Muscle layer of duodenum (tissue), 2 donors: ENCODE data around the gene PLEKHO2.

Experiments used
- H3K27ac ChIP-seq: one replicate; pipeline ENCODE4 v1.7.0; 2013; ENCODE audit warnings: mild to moderate bottlenecking, low read length
- H3K27me3 ChIP-seq: one replicate; pipeline ENCODE4 v1.7.0; 2013; ENCODE audit warnings: low read depth, mild to moderate bottlenecking, control low read depth, low read length
- H3K36me3 ChIP-seq, 2 donors: one replicate each; pipeline ENCODE4 v1.7.0; 2013; ENCODE audit warnings: low read length in 2 of 2, control low read depth in 1 of 2, mild to moderate bottlenecking in 1 of 2; ENCODE audit not compliant: insufficient read depth in 2 of 2, control insufficient read depth in 1 of 2
- H3K4me1 ChIP-seq, 2 donors: one replicate each; pipeline ENCODE4 v1.7.0; 2013; ENCODE audit warnings: low read length in 2 of 2, mild to moderate bottlenecking in 2 of 2, control low read depth in 1 of 2, moderate library complexity in 1 of 2; ENCODE audit not compliant: insufficient read depth in 2 of 2, control insufficient read depth in 1 of 2
- H3K4me3 ChIP-seq, 2 donors: one replicate each; pipeline ENCODE4 v1.7.0; 2013; ENCODE audit warnings: low read length in 2 of 2, low read depth in 1 of 2, mild to moderate bottlenecking in 1 of 2
- H3K9me3 ChIP-seq, 2 donors: one replicate each; pipeline ENCODE4 v1.7.0; 2013; ENCODE audit warnings: low read length in 2 of 2, control low read depth in 1 of 2, mild to moderate bottlenecking in 1 of 2; ENCODE audit not compliant: control insufficient read depth in 1 of 2
- donor health status: healthy.

Gene PLEKHO2

GRCh38 chr15:64895285-64896065, 53.8 kb downstream of the PLEKHO2 start:
- Histone ChIP-seq H3K27me3 (no peaks in the 10 kb centered on the region), H3K4me3 (peak overlapping the region; percentile 33 to 62), H3K4me1 (peaks cover 18 to 38% of the 10 kb centered on the region in 2 donors), H3K9me3 (no peaks in the 10 kb centered on the region), H3K36me3 (no peaks in the 10 kb centered on the region), H3K27ac (peak overlapping the region; percentile 72)

DNA sequence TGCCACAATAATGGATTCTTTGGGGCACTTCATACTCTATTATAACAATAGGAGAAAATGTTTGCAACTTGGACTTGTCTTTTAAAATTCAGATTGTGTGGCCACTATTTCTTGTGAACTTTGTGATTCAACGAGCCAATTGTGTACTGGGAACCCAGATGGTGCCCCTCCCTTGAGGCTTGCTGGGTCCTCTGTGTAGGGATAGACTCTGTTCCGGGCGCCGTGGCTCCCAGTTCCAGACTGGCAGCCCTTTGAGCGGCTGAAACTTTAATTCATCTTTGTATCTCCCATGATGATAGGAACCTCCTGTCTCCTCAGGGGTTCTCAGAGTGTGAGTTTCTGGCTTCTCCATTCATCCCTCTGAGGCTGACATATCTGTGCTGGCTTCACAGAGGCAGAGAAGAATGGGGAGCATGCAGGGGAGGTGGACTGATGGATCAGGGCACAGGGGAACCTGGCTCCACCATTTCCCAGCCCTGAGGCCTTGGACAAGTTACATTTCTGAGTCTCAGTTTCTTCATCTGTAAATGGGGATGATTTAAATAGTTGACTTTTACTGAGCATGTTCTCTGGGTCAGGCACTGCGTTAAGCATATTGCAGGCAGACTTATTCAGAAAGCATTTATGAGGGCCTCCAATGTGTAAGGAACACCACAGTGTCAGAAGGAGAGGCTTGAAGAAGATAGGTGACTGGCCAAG, 54.8 kb downstream of the PLEKHO2 start:
- Histone ChIP-seq H3K27me3 (no peaks in the 10 kb centered on the region), H3K4me3 (no peak overlapping the region), H3K4me1 (peaks cover 18 to 38% of the 10 kb centered on the region in 2 donors), H3K36me3 (peaks cover 0 to 4% of the 10 kb centered on the region in 2 donors), H3K9me3 (peaks cover 0 to 6% of the 10 kb centered on the region in 2 donors), H3K27ac (peak overlapping the region; percentile 72)

DNA sequence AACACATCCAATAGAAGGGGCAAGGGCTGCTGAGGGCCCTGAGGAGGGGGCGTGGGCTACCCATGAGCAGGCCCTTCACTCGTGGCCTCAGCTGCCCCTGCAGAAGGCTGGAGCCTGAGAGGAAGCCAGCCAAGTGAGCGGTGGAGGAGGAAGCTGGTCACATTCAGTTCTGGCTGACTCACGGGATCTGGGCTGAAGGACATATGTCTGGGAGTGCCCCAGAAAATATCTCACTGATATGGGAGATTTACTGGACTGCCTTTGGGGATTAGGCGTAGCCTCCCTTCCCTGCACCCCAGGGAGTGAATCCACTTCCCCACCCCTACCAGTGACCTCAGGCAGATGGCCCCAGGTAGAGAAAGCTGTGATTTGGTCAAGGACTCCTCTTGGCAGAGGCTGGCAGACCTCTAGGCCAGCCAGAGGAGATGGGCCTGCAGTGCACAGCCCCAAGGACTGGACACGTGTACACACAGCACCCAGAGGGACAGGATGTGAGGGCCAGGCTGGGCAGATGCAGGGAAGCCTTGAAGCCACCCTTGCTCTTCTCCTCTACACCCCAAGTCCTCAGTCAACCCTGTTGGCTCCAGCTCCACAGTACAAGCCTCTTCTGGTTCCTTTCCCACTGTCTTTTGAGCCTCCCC, 55.8 kb downstream of the PLEKHO2 start:
- Histone ChIP-seq H3K4me1 (peaks cover 18 to 33% of the 10 kb centered on the region in 2 donors), H3K36me3 (peaks cover 0 to 4% of the 10 kb centered on the region in 2 donors), H3K4me3 (no peak overlapping the region), H3K9me3 (peaks cover 0 to 6% of the 10 kb centered on the region in 2 donors), H3K27ac (peak overlapping the region; percentile 72), H3K27me3 (no peaks in the 10 kb centered on the region)

DNA sequence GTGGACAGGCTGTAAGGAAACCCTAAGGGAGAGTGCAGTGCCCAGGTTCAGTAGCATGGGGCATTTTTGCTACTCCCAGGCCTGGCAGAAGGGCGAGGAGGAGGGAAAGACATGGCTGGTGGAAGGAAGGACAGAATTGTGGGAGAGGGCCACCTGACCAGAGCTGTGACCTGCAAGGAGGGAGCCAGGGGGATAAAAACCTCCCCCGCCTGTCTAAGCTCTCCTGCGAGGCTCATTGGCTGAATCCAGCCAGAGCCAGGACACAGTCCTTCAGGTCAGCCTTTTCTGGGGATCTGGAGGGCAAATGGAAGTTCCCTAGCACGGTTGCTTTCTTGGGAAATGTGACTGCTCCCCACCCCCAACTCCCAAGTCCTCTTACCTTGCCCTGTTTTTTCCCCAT, 56.7 kb downstream of the PLEKHO2 start:
- H3K4me3 ChIP-seq, result no peak overlapping the region
- H3K4me1 ChIP-seq, result peaks cover 18 to 30% of the 10 kb centered on the region in 2 donors
- H3K9me3 ChIP-seq, result peaks cover 0 to 6% of the 10 kb centered on the region in 2 donors
- H3K27ac ChIP-seq, result peak overlapping the region; percentile 72
- H3K27me3 ChIP-seq, result no peaks in the 10 kb centered on the region
- H3K36me3 ChIP-seq, result peaks cover 0 to 4% of the 10 kb centered on the region in 2 donors

GRCh38 chr15:64901141-64901540, 59.4 kb downstream of the PLEKHO2 start:
- no peak overlapping the region for H3K4me3 ChIP-seq
- H3K36me3 ChIP-seq, result peaks cover 0 to 4% of the 10 kb centered on the region in 2 donors
- H3K9me3 ChIP-seq, result peaks cover 0 to 6% of the 10 kb centered on the region in 2 donors
- H3K27ac ChIP-seq, result no peak overlapping the region
- no peaks in the 10 kb centered on the region for H3K27me3 ChIP-seq
- peaks cover 11 to 14% of the 10 kb centered on the region in 2 donors for H3K4me1 ChIP-seq

- Histone ChIP-seq H3K27ac (no peak overlapping the region), H3K36me3 (peaks cover 0 to 4% of the 10 kb centered on the region in 2 donors), H3K4me3 (no peak overlapping the region), H3K27me3 (no peaks in the 10 kb centered on the region), H3K4me1 (peaks cover 9 to 12% of the 10 kb centered on the region in 2 donors), H3K9me3 (peaks cover 0 to 6% of the 10 kb centered on the region in 2 donors)
Observed at GRCh38 chr15:64901914-64902313, 60.2 kb downstream of the PLEKHO2 start.

DNA sequence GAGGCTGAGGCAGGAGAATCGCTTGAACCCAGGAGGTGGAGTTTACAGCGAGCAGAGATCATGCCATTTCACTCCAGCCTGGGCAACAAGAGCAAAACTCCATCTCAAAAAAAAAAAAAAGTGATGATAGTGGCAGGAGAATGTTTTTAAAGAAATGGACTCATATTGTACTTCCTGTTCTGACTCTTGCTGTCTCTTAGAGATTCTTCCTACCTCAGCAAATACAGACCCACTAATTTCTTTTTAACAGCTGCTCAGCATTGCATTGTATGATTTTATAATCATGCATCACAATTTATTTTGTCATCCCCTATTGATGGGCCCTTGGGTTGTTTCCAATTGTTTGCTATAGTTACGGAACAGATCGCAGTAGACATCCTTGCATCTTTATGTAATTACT, 61.1 kb downstream of the PLEKHO2 start:
- Histone ChIP-seq H3K36me3 (peaks cover 0 to 4% of the 10 kb centered on the region in 2 donors), H3K27ac (no peak overlapping the region), H3K4me1 (peaks cover 2% of the 10 kb centered on the region in 2 donors), H3K9me3 (peaks cover 0 to 6% of the 10 kb centered on the region in 2 donors), H3K4me3 (no peak overlapping the region), H3K27me3 (no peaks in the 10 kb centered on the region)

DNA sequence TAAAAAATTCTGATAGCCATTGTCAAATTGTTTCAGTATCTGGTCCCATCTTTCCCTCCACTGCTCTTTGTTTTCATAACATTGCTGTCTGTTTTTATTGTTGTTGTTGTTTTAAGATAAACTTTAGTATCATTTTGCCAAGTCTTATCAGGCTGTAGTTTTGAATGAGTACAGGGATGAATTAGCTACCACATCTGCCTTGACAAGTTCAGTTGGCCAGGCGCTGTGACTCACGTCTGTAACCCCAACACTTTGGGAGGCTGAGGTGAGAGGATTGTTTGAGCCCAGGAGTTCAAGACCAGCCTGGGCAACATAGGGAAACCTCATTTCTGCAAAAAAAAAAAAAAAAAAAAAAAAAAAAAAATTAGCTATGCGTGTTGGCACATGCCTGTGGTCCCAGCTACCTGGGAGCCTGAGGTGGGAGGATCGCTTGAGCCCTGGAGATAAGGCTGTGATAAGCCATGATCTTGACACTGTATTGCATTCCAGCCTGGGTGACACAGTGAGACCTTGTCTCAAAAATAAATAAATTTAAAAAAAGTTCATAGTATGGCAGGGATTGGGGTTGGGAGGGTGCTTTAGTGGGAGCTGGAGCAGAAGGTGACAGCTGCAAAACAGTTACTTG, 61.7 kb downstream of the PLEKHO2 start:
- H3K4me1 ChIP-seq, result no peaks in the 10 kb centered on the region
- peaks cover 0 to 4% of the 10 kb centered on the region in 2 donors for H3K36me3 ChIP-seq
- no peaks in the 10 kb centered on the region for H3K27me3 ChIP-seq
- no peak overlapping the region for H3K4me3 ChIP-seq
- H3K27ac ChIP-seq, result no peak overlapping the region
- peaks cover 0 to 6% of the 10 kb centered on the region in 2 donors for H3K9me3 ChIP-seq

DNA sequence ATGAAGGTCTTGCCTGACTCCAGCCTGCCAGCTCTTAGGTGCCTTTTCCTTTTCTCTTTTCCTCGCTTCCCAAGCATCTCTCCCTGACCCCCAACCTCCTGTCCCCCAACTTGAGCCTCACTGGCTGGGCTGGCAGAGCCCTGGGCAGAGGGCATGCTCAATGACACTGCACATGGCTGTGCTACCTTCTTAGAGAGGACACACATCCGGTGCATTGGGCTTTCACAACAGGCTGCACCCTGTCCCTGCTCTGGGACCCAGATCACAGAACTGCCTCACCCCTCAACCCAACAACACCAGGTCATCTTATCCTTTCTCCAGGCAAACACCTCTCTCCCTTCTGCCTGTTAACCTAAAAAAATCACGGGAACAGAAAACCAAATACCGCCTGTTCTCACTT, 62.5 kb downstream of the PLEKHO2 start:
- no peak overlapping the region for H3K4me3 ChIP-seq
- H3K27me3 ChIP-seq, result no peaks in the 10 kb centered on the region
- H3K4me1 ChIP-seq, result no peaks in the 10 kb centered on the region
- H3K36me3 ChIP-seq, result peaks cover 0 to 4% of the 10 kb centered on the region in 2 donors
- H3K9me3 ChIP-seq, result peaks cover 0 to 6% of the 10 kb centered on the region in 2 donors
- no peak overlapping the region for H3K27ac ChIP-seq

DNA sequence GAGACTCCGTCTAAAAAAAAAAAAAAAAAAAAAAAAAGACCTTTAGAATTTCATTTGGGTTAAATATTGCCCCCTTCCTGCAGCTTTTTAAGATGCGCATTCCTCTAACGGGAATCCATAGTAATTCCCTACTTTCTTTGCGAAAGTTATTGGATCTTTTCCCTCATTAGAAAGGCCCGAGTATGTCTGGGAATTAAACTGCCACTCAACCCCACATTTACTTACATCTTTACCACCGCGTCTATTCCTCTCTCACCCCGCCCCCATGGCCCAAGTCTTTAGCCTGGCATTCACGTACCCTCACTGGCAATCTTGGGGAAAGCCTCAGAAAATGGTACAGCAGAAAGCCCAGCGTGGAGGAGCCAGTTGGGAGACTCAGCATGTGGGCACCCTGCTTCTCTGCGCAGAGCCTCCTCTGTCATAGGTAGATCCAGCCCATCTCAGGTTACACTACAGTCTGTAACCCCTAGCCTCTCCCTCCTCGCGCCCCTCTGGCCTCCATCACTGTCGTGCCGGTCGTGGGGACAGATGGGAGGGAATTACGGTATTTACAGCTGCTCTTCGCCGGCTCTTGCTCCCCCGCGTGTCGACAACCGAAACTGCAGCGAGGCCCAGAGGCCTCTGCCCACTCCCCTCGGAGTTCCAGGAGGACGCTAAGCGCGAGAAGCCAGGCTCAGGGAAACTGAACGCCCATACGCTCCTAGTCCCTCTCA, 63.6 kb downstream of the PLEKHO2 start:
- H3K4me1 ChIP-seq, result no peaks in the 10 kb centered on the region
- H3K4me3 ChIP-seq, result peak overlapping the region; percentile 53 to 62
- no peaks in the 10 kb centered on the region for H3K27me3 ChIP-seq
- H3K27ac ChIP-seq, result no peak overlapping the region
- H3K36me3 ChIP-seq, result peaks cover 0 to 4% of the 10 kb centered on the region in 2 donors
- peaks cover 0 to 6% of the 10 kb centered on the region in 2 donors for H3K9me3 ChIP-seq
